Skeletal muscle cell (primary cell): ENCODE data around the gene OCA2.
A peak's percentile ranks its signal among the peaks of the same experiment; 100 is the strongest.
"Not testable (repeated sequence)": the region's sequence is repeated elsewhere in the genome, so short reads cannot be mapped to it uniquely, and the experiment has no call there.

Source experiments
- DNase-seq: peaks from one replicate; pipeline ENCODE4 v3.0.0-alpha.2; 2010; ENCODE audit warnings: low read depth
- H3K4me3 ChIP-seq: 2 replicates; pipeline ENCODE4 v1.5.1; 2011; ENCODE audit warnings: low read depth, mild to moderate bottlenecking, control low read depth, low read length, moderate library complexity

OCA2 gene

DNA sequence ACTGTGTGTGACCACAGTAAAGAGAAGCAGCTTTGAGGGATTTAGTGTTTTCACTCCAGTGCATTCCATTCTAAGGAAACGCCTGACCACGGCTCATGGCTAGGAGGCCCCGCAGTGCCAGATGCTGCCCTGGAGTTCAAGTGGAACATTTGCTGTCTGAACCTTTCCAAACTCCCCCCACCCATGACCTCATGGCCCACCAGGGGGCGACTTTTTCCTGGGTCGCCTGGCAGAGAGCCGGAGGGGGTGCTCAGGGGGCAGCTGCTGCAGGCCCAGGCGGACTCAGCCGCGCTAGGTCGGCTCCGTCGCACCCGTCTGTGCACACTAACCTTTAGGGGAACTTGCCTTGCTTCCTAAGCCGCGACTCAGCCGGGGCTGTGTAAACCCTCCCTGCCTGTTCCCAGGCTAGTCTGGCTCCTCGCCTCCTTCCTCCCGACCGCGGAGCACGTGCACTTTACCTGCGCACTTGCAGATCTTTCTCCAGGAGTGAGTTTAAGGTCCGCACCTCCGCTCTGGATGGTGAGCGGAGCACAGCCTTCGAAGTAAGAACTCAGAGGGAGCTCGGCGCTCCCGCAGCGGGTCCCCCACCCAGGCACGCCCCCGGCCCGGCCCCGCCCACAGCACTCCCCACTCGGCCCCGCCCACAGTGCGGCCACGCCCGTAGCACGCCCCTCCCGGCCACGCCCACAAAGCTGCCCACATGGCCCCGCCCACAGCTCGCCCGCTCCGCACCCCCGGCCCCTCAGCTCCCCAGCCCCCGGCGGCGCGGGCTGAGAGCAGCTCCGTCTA lies at the start of gene OCA2:
Gene OCA2 (minus strand): TSS at position 550 of the 789 bp plus-strand sequence. CDS start 17,441 bp downstream, outside the sequence.
- peak within 1 kb of the TSS; percentile 32 for H3K4me3 ChIP-seq
- DNase-seq: no peak

DNA sequence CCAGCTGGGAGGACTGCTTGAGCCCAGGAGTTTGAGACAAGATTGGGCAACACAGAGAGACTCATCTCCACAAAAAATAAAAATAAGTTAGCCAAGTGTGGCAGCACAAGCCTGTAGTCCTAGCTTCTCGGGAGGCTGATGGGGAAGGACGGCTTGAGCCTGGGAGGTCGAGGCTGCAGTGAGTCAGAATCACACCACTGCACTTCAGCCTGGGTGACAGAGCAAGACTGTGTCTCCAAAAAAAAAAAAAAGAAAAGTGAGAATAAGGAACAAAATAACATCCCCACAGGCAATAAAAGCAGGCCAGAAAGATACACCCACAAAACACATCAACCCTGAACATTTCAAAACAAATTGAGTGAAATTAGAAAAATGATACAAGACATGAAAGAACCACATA lies 48.7 kb upstream of the OCA2 start:
- DNase-seq: no peak

DNA sequence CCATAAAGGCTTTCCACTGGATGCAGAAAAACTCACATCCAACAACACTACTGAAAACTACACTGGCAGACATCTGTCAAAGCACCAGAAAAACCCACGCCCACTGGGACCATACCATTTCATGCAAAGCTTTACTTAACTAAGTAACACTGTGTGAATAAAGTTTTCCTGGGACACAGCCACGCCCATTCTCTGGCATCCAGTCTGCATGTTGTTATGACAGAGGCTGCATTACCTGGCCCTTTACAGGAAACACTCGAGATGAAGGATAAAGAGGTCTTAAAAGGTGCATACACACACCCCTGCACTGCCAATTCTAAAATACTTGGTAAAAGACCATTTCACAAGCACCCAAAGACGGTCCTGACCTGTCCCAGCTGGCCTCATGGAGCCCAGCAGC lies 46.3 kb upstream of the OCA2 start:
- DNase-seq, H3K4me3 ChIP-seq: not testable (repeated sequence)

More for the DNA sequence above, 48.7 kb upstream of the OCA2 start:
- no peak overlapping the region for H3K4me3 ChIP-seq

DNA sequence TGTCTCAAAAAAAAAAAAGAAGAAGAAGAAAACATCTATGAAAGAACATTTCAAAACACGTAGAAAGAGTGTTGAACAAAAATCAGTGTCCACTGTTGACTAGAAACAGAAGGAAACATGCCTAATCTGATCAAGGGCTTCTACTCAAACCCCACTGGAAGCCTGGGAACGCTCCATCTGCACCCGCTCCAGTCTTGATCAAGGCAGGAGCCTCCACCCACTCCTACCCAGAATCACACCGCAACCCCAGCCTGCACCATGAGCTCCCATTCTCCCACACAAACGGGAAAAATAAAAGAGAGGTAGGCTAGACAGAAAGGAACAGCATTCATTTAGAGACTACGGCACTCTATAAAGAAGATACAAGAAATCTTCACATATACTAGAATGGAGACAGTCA lies 40.9 kb upstream of the OCA2 start:
- no peak for DNase-seq

DNA sequence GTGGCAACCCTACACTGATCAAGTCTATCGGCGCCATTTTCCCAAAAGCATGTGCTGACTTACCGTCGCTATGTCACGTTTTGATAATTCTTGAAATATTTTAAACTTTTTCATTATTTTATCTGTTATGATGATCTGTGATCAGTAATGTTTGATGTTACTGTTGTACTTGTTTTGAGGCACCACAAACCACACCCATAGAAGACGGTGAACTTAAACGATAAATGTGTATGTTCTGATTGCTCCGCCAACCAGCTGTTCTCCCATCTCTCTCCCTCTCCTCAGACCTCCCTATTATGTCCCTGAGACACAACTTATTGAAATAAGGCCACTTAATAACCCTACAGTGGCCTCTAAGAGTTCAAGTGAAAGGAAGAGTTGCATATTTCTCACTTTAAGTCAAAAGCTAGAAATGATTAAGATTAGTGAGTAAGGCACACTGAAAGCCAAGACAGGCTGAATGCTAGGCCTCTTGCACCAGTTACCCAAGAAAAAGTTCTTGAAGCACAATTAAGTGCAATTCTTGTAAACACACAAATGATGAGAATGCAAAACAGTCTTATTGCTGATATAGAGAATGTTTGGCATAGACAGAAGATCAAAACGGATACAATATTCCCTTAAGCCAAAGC lies 38.4 kb upstream of the OCA2 start:
- not testable (repeated sequence) for H3K4me3 ChIP-seq, DNase-seq

More for the DNA sequence above, 40.9 kb upstream of the OCA2 start:
- H3K4me3 ChIP-seq: no peak overlapping the region

DNA sequence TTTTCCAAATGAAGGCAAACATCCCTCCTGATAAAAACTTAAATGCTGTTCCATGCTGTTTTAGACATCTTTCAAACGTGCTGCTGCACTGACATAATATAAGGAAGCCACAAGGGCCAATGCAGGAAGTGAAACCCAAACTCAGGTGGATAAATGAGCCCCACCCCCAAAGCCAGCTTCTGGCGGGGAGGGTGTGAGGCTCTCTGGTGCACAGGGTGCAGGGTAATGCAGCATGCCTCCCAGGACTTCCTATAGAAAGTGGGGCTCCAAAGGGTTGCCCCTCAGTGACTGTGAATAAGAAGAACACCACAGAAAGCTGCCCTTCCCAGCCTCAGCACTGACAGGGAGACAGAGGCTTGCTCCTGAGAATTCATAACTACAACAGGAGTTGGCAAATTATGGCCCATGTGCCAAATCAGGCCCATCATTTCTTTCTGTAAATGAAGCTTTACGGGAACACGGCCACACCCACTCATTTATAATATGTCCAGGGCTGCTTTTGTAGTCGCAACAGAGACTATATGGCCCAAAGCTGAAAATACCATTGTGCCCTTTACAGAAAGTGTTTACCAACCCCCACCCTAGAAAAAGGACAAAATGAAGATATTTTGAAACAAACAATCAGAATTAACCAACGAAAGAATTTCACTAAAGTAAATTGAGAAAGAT lies 37.3 kb upstream of the OCA2 start:
- DNase-seq, H3K4me3 ChIP-seq: not testable (repeated sequence)

DNA sequence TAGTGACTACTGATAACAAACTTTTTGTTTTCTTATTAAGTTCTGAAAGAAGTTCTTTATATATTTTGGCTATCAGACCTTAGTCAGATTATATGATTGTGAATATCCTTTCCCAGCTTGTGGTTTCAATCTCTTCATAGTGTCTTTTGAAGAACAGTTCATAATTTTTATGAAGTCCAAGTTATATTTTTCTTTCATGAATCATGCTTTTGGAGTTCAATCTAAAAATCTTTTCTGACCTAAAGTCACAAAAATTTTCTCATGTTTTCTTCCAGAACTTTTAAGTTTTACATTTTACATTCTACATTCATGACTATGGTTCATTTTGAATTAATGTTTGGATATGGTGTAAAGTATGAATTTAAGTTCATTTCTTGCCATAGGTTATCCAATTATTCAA lies 34.2 kb upstream of the OCA2 start:
- no peak for DNase-seq
- H3K4me3 ChIP-seq: no peak overlapping the region

DNA sequence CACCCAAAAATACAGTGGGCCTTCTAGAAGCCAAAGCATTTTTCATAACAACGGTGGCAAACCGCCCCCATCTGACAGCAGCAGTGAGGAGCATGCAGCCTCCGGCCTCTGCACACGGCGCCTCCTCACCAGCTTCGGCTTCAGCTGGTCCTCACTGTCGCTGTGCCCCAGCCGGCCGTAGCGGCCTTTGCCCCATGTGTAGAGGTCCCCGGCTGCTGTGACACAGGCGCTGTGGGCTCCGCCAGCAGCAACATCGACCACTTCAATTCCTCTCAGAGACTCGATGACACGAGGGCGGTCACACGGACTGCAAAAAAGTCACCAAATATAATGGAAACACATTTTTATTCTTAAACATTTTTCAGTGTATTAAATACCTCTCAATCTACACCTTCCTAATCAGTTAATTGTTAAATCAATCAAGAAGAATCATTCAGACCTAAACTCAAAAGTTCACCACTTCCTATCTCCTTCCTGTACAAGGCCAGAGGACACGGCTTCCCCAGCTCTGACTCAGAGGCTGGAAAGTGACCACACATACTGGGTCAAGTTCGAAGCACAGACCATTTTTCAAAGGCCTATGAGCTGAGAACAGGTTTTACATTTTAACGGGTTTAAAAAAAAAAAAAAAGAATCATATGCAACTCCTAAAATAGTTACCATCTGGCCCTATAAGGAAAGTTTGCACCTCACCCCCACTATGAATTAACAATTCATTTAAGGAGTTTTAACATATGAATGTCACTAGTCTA lies 33.6 kb upstream of the OCA2 start:
- H3K4me3 ChIP-seq: no peak overlapping the region
- DNase-seq: peak; percentile 8

DNA sequence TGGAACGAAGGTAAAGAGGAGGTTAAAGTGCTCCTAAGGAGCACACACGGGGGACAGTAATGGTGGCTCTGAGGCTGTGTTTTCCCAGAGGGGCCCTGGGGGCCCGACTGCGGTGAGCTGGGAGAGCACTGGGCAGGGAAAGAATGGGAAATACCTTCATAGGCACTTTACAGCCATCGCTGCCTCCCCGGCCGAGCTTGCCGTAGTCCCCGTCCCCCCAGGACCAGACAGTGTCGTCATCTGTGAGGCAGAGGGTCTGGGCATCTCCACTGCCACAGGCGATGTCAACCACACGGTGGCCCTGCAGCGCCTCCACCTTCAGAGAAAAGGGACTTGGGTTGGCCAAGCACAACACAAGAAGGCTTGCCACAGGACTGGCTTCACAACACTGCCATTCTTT lies 32.8 kb upstream of the OCA2 start:
- H3K4me3 ChIP-seq: no peak overlapping the region
- no peak for DNase-seq

DNA sequence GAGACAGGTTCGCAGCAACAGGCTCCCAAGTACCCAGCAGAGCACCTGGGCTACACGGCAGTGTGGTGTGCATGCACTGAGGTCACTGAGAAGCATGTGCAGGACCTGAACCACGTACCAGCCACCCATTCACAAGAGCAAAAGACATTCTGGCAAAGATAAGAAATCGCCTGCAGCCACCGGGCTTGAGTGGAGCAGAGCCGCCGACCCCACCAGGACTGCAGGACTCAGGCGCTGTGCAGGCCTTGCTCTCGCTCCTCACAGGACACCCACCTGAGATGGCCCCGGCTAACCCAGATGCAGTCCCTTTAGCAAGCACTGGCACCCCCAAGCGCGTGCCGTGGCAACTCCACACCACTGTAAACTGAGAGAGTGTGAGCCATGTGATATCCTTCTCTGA lies 32.3 kb upstream of the OCA2 start:
- no peak for DNase-seq
- no peak overlapping the region for H3K4me3 ChIP-seq

DNA sequence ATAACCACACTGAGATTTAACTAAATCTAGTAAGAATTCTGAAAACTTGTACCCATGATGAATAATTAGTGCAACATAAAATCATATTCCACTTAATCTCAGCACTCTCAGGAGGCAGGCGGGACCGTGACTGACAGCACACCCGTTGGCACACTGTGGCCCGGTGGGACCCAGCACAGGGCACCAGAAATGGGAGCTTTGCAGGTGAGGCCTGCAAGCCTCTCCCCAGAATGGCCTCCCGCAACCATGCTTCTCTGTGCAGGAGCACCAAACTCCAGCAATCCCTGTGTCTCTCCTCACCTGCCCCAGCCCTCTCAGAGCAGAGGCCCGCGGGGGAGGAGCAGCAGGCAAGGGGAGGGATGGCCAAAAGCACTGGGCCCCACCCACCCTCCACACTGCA lies 31.5 kb upstream of the OCA2 start:
- no peak for DNase-seq
- H3K4me3 ChIP-seq: no peak overlapping the region

DNA sequence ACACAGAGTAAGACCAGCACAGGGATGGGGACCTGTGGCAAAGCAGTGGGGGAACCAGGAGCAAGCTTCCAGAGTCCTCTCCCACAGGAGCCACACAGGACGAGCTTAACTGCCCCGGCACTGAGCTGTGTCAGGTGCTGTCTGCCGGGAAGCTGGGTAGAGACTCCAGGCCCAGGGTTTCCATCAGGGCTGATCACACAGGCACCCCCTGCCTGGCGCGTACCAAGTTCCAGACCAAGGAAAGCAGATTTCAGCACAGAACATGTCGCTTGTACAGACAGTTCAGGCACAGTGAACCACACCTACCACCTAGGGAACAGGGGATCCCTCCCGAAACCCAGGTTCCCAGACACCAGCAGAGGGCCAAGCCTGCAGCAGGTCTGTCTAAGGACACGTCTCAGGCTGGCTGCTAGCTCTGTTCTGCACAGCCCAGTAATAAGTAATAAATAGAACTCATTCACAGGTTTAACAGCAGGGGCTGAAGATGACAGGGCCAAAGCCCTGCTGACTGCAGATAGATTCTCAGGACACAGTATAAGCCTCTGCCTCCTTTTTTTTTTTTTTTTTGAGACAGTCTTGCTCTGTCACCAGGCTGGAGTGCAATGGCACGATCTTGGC lies 30.2 kb upstream of the OCA2 start:
- H3K4me3 ChIP-seq: no peak overlapping the region
- no peak for DNase-seq

DNA sequence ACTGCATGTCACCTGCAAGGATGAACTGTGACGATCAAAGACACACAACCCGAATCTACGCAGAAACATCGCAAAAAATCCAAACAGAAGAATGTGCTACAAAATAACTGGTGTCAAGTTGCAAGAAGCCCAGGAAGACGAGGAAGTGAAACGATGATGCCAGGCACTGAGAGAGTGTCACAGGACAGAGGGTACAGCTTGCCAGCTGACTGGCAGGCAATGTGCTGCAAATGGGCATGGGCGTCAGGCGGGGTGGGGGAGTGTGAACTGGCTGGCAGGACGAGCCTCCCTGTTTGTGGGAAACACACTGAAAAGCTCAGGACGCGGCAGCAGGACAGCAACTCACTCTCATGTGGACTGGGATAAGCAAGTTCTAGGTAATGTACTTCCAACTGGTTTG lies 28.9 kb upstream of the OCA2 start:
- DNase-seq: no peak
- H3K4me3 ChIP-seq: no peak overlapping the region

DNA sequence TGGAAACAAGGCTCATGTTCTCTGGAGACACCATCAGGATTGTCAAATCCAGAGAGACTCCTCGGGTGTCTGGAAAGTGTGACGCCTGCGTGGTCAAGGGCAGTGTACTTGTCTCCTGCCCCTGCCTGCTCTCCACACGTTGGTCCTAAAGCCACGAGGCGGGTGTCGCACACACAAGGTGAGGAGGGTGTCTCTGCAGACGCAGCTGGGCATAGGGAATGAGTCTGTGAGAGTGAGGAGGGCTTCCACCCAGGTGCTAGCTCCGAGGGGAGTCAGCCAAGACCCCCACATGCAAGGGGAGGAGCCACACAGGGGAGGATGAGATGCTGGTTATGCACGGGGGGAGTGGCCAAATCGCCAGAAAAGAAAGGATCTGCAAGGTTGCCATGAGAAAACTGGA lies 27.9 kb upstream of the OCA2 start:
- no peak overlapping the region for H3K4me3 ChIP-seq
- no peak for DNase-seq

DNA sequence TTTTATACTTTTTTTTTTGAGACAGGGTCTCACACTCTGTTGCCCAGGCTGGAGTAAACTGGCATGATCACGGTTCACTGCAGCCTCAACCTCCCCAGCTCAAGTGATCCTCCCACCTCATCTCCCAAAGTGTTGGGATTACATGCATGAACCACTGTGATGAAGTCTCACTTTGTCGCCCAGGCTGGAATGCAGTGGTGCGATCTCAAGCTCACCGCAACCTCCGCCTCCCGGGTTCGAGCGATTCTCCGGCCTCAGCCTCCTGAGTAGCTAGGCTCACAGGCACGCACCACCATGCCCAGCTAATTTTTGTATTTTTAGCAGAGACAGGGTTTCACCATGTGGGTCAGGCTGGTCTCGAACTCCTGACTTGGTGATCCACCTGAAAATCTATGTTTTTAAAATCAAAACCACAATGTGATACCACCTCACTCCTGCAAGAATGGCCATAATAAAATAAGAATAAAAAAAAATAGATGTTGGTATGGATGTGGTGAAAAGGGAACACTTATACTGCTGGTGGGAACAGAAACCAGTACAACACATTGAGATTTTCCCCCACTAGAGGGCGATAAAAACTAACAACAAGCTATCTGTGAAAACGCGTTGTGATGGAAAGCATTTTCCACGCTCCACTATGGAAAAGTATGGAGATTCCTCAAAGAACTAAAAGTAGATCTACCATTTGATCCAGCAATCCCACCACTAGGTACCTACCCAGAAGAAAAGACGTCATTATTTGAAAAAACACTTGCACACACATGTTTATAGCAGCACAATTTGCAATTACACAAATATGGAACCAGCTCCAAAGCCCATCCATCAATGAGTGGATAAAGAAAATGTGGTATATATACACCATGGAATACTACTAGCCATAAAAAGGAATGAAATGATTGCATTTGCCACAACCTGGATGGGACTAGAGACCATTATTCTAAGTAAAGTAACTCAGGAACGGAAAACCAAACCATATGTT lies 26.8 kb upstream of the OCA2 start:
- H3K4me3 ChIP-seq: no peak overlapping the region
- no peak for DNase-seq

DNA sequence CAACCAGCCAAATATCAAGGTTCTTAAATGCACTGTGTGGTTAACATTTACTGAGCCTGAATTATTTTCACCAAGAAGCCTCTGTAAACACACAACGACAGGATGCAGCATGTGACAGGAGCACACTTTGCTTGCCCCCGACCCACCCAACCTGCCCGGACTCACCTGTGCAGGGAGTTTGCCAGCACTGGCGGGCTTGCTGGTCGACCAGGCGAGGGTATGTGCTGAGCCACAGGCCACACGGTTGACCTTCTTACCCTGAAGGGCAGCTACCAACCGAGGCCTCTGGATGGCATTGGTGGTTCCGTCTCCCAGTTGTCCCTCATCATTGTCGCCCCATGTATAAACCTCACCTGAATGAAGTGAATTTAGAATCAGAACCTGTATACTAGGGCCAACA lies 25.7 kb upstream of the OCA2 start:
- H3K4me3 ChIP-seq: no peak overlapping the region
- no peak for DNase-seq

DNA sequence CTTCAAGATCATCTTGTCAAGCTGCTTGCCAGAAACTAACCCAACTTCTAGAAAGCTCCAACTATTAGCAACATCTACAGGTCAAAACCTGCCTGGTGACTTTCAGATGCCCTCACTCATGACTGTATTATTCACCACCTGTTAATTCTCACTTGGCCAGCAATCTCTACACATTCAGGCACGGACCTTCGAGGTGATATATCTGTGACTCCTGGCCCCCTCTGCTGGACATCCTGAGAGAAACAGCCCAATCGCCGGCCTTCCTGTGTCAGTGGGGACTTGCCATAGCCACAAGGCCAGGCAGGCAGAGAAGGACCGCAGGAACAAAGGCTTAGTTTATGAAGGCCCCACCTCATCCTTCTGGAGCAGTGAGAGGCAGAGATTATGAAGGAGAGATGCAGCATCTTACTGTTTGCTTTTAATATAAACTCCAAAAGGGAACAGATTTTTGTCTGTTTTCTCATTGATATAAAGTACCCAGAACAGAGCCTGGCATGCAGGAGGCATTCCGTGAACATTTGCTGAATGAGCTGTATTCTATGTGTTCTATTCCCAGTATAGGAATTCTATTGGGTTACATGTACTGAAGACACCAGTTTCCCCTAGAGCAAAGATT lies 24.4 kb upstream of the OCA2 start:
- no peak overlapping the region for H3K4me3 ChIP-seq
- no peak for DNase-seq
